NT2/D1 (cell line): Measurements from ENCODE around the gene IL4R.

Experiments used
- SUZ12 ChIP-seq: IDR thresholded peaks from 2 replicates; pipeline ENCODE4 v1.6.1; 2011; ENCODE audit not compliant: insufficient read length, insufficient read depth; ENCODE audit errors: extremely low read depth
- YY1 ChIP-seq: IDR thresholded peaks from 2 replicates; pipeline ENCODE4 v1.6.1; 2011; ENCODE audit not compliant: insufficient read length, insufficient read depth

DNA sequence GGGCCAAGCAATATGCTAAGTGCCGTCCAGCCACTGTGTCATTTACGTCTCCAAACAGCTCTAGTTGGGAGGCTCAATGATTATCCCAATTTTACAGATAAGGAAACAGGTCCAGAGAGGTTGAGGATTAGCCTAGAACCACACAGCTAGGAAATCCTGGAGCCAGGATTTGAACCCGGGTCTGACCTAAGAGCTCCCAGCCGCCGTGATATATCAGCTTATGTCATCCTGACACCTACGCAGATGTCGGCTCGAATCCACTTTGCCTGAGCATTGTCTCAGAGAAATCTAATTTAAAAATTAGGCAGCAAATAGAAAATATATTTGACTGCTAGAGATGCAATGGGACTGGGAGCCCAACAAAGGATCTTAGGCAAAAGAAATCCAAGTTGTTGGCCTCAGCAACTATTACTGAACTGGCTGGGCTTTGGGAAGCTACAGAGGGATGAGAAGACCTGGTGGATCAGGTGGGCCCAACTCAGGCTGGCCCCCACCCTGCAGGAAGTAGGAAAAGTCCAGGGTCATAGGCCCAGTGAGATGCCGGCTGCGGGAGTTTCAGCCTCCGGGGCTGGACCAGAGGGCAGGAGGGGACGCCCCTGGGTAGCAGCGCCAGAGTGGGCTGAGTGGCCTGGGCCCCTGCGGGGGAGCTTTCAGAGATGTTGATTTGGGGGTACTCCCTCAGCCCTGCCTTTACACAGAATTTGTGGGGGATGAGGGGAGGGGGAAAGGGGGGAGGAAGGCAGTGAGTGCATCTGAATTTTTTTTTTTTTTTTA lies 53.1 kb downstream of the IL4R start:
- TF ChIP-seq YY1 (no peak), SUZ12 (no peak)
